Renal cortex interstitium (tissue), 11 donors: ENCODE results near the gene ZG16B. TPM values are rescaled to one million over a fixed set of nuclear protein-coding genes. Genes with fewer than 3 reads are reported as not detected.

Experiments used
- DNase-seq, 11 donors: peaks; one replicate each; pipeline ENCODE4 v3.0.0-alpha.2; 2013; ENCODE audit warnings: low read depth in 9 of 11, low spot score in 4 of 11; ENCODE audit errors: extremely low read depth in 1 of 11
- polyA plus RNA-seq, 3 donors: library from polyadenylated mRNA; unstranded; fragments of 120-200 nt; gene quantifications; one replicate each; pipeline ENCODE4 v1.2.1, GENCODE V29; 2013; ENCODE audit not compliant: insufficient read length in 3 of 3

ZG16B gene
- polyA plus RNA-seq, 3 donors: 0.70 TPM; not detected in 2

DNA sequence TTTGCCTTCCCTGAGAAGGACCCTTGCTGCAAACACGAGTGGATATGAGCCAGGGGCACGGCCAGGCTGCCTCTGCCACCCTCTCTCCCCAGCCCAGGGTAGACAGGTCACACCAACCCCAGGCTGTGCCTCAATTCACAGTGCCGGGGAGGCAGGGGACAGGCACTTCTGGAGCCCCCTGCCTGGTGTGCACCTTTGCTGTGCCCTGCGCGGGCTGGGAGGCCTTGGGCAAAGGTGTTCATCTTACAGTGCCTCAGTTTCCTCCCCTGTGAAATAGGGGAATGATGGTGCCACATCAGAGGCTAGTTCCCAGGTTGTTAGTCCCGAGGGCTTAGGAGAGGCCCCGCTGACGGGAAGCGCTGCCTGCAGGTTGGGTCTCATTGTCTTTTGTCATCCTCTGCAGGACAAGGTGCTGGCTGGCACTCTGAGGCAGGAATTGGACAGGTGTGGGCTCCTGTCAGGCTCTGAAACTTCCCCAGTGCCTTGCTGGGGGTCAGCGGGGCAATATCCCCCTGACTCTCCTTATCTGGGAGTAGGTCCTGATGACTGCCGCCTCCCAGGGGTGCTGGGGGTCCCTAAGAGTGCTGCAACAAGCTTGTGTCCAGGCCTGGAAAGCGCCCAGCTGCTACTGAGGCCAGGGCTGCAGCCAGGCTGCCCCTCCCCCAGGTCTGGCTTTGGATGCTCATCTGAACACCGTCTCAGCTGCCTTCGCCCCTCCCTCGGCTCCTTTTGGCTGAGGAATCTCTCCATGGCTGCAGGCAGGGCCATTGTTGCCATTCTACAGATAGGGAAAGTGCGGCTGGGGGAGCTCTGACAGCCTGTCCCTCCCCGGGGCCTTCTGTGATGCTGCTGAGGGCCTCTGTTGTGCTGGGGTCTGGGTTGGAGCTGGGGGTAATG, 9.9 kb upstream of the ZG16B start:
- no peak for DNase-seq

DNA sequence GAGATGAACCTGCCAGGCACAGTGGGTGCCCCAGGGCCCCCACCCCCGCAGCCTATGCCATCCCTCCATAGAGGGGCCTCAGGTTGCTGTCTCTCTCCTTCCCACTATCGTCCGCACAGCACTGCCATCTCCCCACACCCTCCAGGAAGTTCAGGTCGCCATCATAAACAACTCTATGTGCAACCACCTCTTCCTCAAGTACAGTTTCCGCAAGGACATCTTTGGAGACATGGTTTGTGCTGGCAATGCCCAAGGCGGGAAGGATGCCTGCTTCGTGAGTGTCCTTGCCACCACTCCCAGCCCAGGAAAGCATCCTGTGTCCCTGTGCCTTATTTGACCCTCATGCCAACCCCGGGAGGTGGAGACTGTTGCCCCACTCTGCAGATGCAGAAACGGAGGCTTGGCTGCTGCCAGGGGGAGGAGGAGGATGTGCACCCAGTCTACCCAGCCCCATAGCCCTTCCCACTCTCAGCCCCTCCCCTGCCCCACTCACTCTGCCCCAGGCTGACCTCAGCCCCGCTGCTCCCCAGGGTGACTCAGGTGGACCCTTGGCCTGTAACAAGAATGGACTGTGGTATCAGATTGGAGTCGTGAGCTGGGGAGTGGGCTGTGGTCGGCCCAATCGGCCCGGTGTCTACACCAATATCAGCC, 9.1 kb upstream of the ZG16B start:
- DNase-seq: no peak

- no peak for DNase-seq
These were observed 8.5 kb upstream of the ZG16B start for GRCh38 chr16:2821487-2822157.

DNA sequence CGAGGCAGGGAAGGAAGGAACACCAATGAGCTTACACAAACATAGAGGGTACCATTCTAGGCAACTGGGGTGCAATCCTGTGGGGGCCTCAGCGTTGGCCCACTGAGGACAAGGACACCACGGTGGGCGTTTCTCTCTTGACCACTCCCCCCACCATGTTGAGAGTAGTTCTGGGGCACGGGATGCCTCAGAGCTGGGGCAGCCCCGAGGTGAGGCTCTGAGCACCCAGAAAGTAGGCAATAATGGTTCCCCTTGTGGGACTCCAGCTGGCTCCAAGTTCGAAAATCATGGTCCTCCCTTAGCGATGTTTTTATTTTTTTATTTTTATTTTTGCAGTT, 8.0 kb upstream of the ZG16B start:
- DNase-seq: no peak

DNA sequence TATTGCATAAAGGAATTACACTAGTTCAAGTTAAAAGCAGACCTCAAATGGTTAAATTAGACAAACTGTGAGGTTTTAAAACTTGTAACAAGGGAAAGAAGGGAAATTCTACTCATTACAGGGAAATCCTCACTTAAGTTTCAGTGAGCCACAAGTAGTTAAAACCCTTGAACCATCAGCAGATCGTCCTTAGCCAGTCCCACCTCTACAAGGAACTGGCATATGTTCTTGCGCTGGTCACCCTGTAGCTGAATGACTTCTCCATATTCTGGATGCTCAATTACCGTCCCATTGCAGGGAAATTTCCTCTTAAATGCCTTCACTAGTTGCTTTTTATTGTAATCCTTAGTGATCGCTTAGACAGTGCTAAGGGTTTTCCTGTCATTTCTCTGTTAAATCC, 7.6 kb upstream of the ZG16B start:
- no peak for DNase-seq

DNA sequence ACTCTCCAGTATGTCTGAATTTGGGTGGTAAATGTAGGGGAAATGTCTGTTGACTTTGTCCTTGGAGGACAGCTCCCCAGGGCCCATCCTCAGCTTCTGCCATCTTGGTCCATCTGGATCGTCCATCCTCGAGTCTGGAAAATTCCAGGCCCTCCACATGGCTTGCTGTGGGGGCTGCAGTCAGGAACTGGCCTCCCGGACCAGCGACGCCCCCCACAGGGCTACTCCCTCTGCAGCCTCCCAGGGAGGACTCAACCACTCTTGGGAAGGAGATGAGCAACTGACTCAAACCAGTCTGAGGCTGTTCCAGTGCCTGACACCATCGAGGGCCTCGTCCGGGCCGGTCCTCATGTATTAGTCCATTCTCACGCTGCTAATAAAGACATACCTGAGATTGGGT, 5.5 kb upstream of the ZG16B start:
- DNase-seq: no peak

GRCh38 chr16:2825049-2825742, 4.9 kb upstream of the ZG16B start:
- no peak for DNase-seq

DNA sequence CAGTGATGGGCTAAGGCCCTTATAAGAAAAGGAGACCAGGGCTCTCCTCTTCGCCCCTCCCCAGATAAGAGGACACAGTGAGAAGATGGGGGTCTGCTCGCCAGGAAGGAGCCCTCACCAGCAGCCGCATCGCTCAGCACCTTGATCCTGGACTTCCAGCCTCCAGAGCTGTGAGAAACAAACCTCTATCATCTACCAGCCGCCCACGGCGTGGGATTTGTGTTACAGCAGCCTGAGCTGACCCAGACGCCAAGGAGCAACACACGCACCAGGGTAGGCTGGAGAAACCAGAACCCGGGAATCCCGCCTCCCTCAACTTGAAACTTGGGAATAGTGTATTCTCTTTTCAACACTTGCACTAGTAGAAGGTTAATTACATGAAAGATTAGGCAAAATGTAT, 4.2 kb upstream of the ZG16B start:
- DNase-seq: no peak

- DNase-seq: no peak
These were observed 3.3 kb upstream of the ZG16B start for GRCh38 chr16:2826591-2827373.

DNA sequence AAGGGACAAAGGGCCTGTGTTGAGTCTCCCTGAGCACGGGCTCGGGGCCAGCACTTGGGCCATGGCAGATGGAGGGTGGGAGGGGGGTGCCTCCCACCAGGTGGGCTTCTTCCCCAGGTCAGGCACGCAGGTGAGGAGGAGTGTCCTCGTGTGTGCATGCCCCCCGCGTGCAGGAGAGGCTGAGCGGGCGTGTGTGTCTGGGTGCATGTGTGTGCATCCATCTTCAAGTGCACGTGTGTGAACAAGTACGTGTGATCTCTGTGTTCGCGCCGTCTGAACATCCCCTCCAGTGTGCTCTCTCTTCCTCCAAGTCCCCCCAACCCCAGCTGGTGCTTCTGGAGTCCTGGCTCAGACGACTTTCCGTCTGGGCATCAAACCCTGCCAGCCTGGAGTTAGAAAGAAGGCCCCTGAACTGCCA, 2.7 kb upstream of the ZG16B start:
- DNase-seq: no peak

DNA sequence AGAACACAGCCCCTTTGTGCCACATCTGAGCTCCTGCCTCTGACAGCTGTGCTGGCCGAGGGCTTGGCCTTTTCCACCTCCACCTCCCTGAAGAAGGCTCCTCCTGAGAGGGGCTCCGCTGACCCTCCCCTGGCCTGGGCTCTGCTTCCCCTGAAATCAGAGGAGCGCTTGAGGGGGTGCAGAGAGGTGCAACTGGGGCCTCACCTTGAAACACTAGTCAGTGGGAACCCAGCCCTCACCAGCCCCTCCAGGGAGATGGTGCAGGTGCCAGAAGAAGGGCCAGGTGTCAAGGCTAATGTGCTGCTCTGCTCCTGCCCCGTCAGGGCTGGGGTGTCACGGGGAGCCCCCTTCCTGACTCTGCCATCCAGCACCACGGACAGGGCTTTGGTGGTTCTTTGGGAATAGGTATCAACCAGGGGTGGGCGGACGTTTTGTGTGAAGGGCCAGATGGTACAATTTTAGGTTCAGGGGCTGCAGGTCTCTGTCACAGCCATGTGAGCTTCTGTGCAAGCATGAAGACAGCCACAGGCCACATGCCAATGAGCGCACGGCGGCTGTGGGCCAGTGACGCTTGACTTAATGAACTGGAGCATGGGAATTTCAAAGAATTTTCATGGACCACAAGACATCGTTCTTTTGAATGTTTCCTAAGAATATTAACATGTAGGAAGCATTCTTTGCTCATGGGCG, 2.1 kb upstream of the ZG16B start:
- DNase-seq: no peak

DNA sequence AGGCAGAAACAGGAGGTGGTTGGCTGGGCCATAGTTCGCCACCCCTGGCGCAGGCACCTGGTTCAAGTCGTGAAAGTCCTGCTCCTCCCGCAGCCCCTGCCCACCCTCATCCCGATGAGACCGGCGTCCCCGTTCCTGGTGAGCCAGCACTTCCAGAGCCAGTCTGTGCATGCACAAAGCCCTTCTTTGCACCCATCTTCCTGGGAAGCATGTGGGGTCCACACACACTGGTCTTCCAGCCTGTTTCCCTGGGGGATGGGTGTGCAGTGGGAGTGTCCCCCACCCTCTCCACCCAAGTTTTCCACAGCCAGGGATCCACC, 1.6 kb upstream of the ZG16B start:
- no peak for DNase-seq

GRCh38 chr16:2828876-2829430, 1.1 kb upstream of the ZG16B start:
- no peak for DNase-seq

DNA sequence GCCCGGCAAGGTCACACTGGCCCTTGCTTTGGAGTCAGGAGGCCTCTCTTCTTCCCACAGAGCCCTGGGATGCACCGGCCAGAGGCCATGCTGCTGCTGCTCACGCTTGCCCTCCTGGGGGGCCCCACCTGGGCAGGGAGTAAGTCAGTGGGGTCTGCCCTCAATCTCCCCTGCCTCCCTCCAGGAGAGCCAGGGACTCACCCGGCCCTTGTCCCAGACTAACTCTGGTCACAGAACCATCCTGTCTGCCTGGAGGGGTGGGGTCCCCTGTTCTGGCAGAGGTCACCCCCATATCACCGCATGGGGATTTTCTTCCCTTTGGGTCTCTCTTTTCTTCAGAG, 222 bp downstream of the ZG16B start:
- DNase-seq: no peak

DNA sequence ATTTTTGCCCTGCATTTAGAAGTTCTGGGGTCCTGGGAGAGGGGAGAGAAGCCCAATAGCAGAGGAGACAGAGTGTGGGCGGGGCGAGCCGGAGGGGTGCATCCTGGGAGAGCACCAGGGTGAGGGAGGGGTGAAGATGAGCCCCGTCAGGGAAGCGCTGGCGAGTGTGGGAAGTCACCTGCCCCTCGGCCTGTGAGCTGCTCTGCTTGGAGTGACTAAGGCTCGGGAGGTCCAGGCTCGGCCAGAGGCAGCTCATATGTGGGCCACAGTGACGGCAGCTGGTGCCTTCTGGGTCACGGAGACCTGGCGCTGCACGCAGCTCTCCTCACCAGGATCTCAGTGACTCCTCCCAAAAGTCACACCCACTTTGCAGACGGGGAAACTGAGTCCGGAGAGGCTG, 1.1 kb downstream of the ZG16B start:
- DNase-seq: no peak

DNA sequence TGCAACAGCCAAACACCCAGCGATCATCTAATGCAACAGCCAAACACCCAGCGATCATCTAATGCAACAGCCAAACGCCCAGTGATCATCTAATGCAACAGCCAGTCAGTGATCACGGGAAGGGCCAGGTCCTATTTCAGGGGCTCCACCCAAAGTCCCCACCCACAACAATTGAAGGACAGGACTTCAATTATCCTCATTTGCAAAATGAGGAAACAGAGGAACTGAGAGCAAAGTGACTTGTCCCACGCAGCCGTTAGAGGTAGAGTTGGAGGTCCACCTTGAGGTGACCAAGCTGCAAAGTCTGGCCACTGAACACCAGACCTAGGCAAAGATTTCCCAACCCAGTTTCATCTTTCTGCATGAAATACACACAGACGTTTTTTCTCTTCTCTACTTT, 3.7 kb downstream of the ZG16B start:
- no peak for DNase-seq

- no peak for DNase-seq
These were observed 4.9 kb downstream of the ZG16B start for GRCh38 chr16:2834968-2835367.
